ENCODE data around the gene SLC38A1. TPM values are rescaled to one million over a fixed set of nuclear protein-coding genes. Genes with fewer than 3 reads are reported as not detected.

SLC38A1 gene
- total RNA-seq, 2 experiments from 2014 or later, result 114 to 163 TPM

- intact Hi-C loops (cut with micrococcal nuclease; ENCODE audit: unreplicated experiment), result no loop called here
- DNase-seq (ENCODE audit: low spot score), result no peak
- BruUV-seq (replicated peaks), result no TSS peak
- H3K4me2 ChIP-seq (ENCODE audit: low read length), result no peak overlapping the region
- H2AFZ ChIP-seq (ENCODE audit: low read length), result no peak overlapping the region
- no peaks in the 10 kb centered on the region for H3K79me2 ChIP-seq (ENCODE audit: insufficient read depth, low read depth, low read length)
- H3K4me3 ChIP-seq (ENCODE audit: low read depth, low read length, poor library complexity, severe bottlenecking), result no peak overlapping the region
- no peaks in the 10 kb centered on the region for H3K9me3 ChIP-seq (ENCODE audit: low read length)
- no peak overlapping the region for H3K27ac ChIP-seq (ENCODE audit: low read depth, low read length, poor library complexity, severe bottlenecking)
- ChIA-PET CTCF (ENCODE audit: unreplicated experiment) (no interaction called here), POLR2A (no interaction called here)
- peaks cover 3% of the 10 kb centered on the region for H3K4me1 ChIP-seq (ENCODE audit: insufficient read depth, low read length, poor library complexity, severe bottlenecking)
- TF ChIP-seq EZH2phosphoT487 (IDR thresholded peaks at IDR 0.05; ENCODE audit: borderline replicate concordance, low read depth, low read length), result no peak
- TF ChIP-seq, protein P1, sequence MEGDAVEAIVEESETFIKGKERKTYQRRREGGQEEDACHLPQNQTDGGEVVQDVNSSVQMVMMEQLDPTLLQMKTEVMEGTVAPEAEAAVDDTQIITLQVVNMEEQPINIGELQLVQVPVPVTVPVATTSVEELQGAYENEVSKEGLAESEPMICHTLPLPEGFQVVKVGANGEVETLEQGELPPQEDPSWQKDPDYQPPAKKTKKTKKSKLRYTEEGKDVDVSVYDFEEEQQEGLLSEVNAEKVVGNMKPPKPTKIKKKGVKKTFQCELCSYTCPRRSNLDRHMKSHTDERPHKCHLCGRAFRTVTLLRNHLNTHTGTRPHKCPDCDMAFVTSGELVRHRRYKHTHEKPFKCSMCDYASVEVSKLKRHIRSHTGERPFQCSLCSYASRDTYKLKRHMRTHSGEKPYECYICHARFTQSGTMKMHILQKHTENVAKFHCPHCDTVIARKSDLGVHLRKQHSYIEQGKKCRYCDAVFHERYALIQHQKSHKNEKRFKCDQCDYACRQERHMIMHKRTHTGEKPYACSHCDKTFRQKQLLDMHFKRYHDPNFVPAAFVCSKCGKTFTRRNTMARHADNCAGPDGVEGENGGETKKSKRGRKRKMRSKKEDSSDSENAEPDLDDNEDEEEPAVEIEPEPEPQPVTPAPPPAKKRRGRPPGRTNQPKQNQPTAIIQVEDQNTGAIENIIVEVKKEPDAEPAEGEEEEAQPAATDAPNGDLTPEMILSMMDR (conservative IDR thresholded peaks at IDR 0.05; ENCODE audit: low read length), result no peak
- no peaks in the 10 kb centered on the region for H4K20me1 ChIP-seq (ENCODE audit: insufficient read depth, low read length)
- H3K36me3 ChIP-seq (ENCODE audit: insufficient read depth, low read length), result peaks cover 9% of the 10 kb centered on the region; the same call in 1 of the 2 replicates
- H3K9me2 ChIP-seq (ENCODE audit: insufficient read depth, low read length), result no peaks in the 10 kb centered on the region
Measured at GRCh38 chr12:46276756-46277155, 7.9 kb upstream of the SLC38A1 start.

DNA sequence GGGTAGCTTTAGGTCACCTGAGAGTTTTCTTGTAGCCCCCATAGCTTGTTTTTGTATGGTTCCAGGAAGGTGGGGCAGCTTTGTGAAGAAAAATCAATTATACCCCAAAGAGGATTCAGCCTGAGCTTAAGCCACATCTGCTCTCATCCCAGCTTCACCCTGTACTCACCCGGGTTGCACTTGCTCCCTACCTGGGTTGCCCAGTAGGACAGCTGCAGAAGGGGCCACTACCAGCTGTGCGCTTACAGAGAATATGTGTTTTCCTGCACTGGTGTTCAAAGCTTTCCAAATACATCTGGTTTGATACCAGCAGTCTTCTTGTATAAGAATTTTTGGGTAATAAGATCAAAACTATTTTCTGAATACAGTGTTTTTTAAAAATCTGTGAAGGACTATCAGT is 3.0 kb upstream of the SLC38A1 start:
- intact Hi-C loops (cut with micrococcal nuclease; ENCODE audit: unreplicated experiment), result loop anchor here (5.0 kb wide), 1 partner anchor 1055 kb away; the partner anchor contains the start of gene ANO6
- BruUV-seq (replicated peaks), result no TSS peak
- Histone ChIP-seq H3K9me3 (ENCODE audit: low read length) (no peaks in the 10 kb centered on the region), H3K4me1 (ENCODE audit: insufficient read depth, low read length, poor library complexity, severe bottlenecking) (peaks cover 20% of the 10 kb centered on the region), H2AFZ (ENCODE audit: low read length) (no peak overlapping the region), H3K27ac (ENCODE audit: low read depth, low read length, poor library complexity, severe bottlenecking) (no peak overlapping the region), H3K9me2 (ENCODE audit: insufficient read depth, low read length) (no peaks in the 10 kb centered on the region), H3K79me2 (ENCODE audit: insufficient read depth, low read depth, low read length) (peaks cover 29% of the 10 kb centered on the region), H4K20me1 (ENCODE audit: insufficient read depth, low read length) (peaks cover 4% of the 10 kb centered on the region; the same call in 1 of the 2 replicates), H3K4me3 (ENCODE audit: low read depth, low read length, poor library complexity, severe bottlenecking) (no peak overlapping the region), H3K4me2 (ENCODE audit: low read length) (no peak overlapping the region), H3K36me3 (ENCODE audit: insufficient read depth, low read length) (peaks cover 24% of the 10 kb centered on the region)
- TF ChIP-seq EZH2phosphoT487 (IDR thresholded peaks at IDR 0.05; ENCODE audit: borderline replicate concordance, low read depth, low read length), result no peak
- TF ChIP-seq, protein P1 (conservative IDR thresholded peaks at IDR 0.05; ENCODE audit: low read length), result no peak
- ChIA-PET CTCF (ENCODE audit: unreplicated experiment) (no interaction called here), POLR2A (interaction anchor here (0.5 to 5.1 kb wide), 6 partner anchors 9 to 182 kb away, joined by 3 to 36 read pairs (median 4); no protein-coding TSS in a partner anchor)
- no peak for DNase-seq (ENCODE audit: low spot score)

Measured in OCI-LY7 (cell line).